NCI-H1092 (cell line): Measurements from ENCODE around the gene RHEB.
"Not testable (repeated sequence)": the region's sequence is repeated elsewhere in the genome, so short reads cannot be mapped to it uniquely, and the experiment has no call there.

Source experiments
- DNase-seq: peaks from one replicate; lab custom pipeline; 2025; lab: John Stamatoyannopoulos, UW

RHEB gene

GRCh38 chr7:151519765-151520418 is at the start of gene RHEB:
RHEB (minus strand) TSS chr7:151519895; CDS start chr7:151519511, 384 bp downstream.
- peak; percentile 100 for DNase-seq

- DNase-seq: no peak
These were observed 47.2 kb upstream of the RHEB start for GRCh38 chr7:151566897-151567320.

GRCh38 chr7:151565541-151565940 is 45.8 kb upstream of the RHEB start:
- DNase-seq: no peak

GRCh38 chr7:151560243-151560642 is 40.5 kb upstream of the RHEB start:
- DNase-seq: no peak

GRCh38 chr7:151559557-151560183 is 40.0 kb upstream of the RHEB start:
- no peak for DNase-seq

GRCh38 chr7:151558575-151558974 is 38.9 kb upstream of the RHEB start:
- DNase-seq: no peak

GRCh38 chr7:151556592-151556991 is 36.9 kb upstream of the RHEB start:
- no peak for DNase-seq

GRCh38 chr7:151553356-151553755 is 33.7 kb upstream of the RHEB start:
- no peak for DNase-seq

GRCh38 chr7:151552352-151553028 is 32.8 kb upstream of the RHEB start:
- DNase-seq: peak; percentile 80

- DNase-seq: no peak
These were observed 32.1 kb upstream of the RHEB start for GRCh38 chr7:151551820-151552219.

GRCh38 chr7:151550656-151551286 is 31.1 kb upstream of the RHEB start:
- no peak for DNase-seq

- no peak for DNase-seq
These were observed 29.9 kb upstream of the RHEB start for GRCh38 chr7:151549644-151550043.

- DNase-seq: no peak
These were observed 29.4 kb upstream of the RHEB start for GRCh38 chr7:151549083-151549482.

- no peak for DNase-seq
These were observed 24.5 kb upstream of the RHEB start for GRCh38 chr7:151544183-151544582.

- no peak for DNase-seq
These were observed 23.0 kb upstream of the RHEB start for GRCh38 chr7:151542606-151543130.

- no peak for DNase-seq
These were observed 22.2 kb upstream of the RHEB start for GRCh38 chr7:151541709-151542499.

GRCh38 chr7:151540146-151540545 is 20.5 kb upstream of the RHEB start:
- no peak for DNase-seq

GRCh38 chr7:151539088-151539671 is 19.5 kb upstream of the RHEB start:
- DNase-seq: peak; percentile 88

GRCh38 chr7:151537818-151538561 is 18.3 kb upstream of the RHEB start:
- no peak for DNase-seq

GRCh38 chr7:151536178-151536577 is 16.5 kb upstream of the RHEB start:
- DNase-seq: not testable (repeated sequence)

- DNase-seq: no peak
These were observed 10.1 kb upstream of the RHEB start for GRCh38 chr7:151529842-151530241.
